Activated naive CD8-positive, alpha-beta T cell treated with anti-CD3 and anti-CD28 coated beads for 36 hours (primary cell): Measurements from ENCODE around the gene PPP4R4. TPM values are rescaled to one million over a fixed set of nuclear protein-coding genes. Genes with fewer than 3 reads are reported as not detected.
"Not testable (repeated sequence)": the region's sequence is repeated elsewhere in the genome, so short reads cannot be mapped to it uniquely, and the experiment has no call there.

Experiments
- DNase-seq: peaks from one replicate; pipeline ENCODE4 v3.0.0; 2021
- H3K27ac Mint-ChIP-seq: one replicate; pipeline ENCODE4 v1.8.0; 2022; ENCODE audit warnings: mild to moderate bottlenecking, moderate library complexity, mixed read lengths
- H3K27me3 Mint-ChIP-seq: one replicate; pipeline ENCODE4 v1.8.0; 2022; ENCODE audit warnings: mild to moderate bottlenecking, mixed read lengths
- H3K36me3 Mint-ChIP-seq: one replicate; pipeline ENCODE4 v1.8.0; 2021; ENCODE audit warnings: mild to moderate bottlenecking, mixed read lengths
- H3K4me1 Mint-ChIP-seq: one replicate; pipeline ENCODE4 v1.8.0; 2021; ENCODE audit warnings: mixed read lengths
- H3K4me3 Mint-ChIP-seq: one replicate; pipeline ENCODE4 v1.8.0; 2022; ENCODE audit warnings: mild to moderate bottlenecking, moderate library complexity, mixed read lengths
- H3K9me3 Mint-ChIP-seq: one replicate; pipeline ENCODE4 v1.8.0; 2022; ENCODE audit warnings: mixed read lengths
- total RNA-seq, 2 experiments: library from RNA; stranded (reverse); gene quantifications; one replicate each; pipeline ENCODE4 v1.2.3, GENCODE V29; 2021

PPP4R4 gene
- total RNA-seq, 2 experiments from 2014 or later = 1.4 to 2.0 TPM

DNA sequence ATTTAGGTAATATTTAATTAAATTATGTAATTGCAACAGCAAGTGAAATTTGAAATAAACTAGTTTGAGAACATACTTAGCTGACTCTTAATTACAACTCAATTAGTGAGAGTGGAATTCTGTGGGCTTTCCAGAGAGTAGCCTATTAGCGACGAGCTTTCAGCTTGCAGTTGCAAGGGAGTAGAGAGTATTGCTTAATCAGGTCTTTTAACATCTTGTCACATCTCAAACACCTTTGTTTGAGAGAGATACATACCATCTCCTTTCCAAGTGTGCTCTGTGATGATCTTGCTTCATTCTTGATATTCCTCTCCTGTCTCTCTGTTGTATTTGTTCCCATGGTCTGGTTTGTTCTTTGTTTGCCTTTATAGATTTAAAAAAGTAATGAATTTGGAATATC, 7.7 kb downstream of the PPP4R4 start:
- Mint-ChIP-seq H3K27ac (no peak overlapping the region), H3K9me3 (no peaks in the 10 kb centered on the region), H3K36me3 (no peaks in the 10 kb centered on the region), H3K27me3 (peaks cover 12% of the 10 kb centered on the region), H3K4me1 (peaks cover 17% of the 10 kb centered on the region), H3K4me3 (no peak overlapping the region)
- DNase-seq = no peak

DNA sequence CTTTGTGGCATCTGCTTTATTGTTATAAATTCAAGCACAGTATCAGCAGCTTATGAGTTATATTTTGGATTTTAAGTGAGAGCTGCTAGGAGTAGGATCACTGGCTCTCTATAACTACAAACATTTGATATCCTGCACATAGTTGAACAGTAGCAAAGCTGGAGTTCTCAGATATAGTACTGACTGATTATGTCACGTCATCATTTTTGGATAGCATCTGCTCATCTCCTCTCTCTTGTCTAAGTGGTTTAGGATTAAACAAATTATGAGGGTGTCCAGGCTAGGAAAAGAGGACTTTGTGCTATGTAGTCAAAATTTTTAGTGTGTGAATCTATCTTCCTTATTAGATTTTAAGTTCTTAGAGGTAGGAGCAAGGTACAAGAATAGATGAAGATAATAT, 18.4 kb downstream of the PPP4R4 start:
- Mint-ChIP-seq H3K27ac (no peak overlapping the region), H3K27me3 (peaks cover 26% of the 10 kb centered on the region), H3K9me3 (peaks cover 7% of the 10 kb centered on the region), H3K36me3 (peaks cover 3% of the 10 kb centered on the region), H3K4me1 (no peaks in the 10 kb centered on the region), H3K4me3 (no peak overlapping the region)
- DNase-seq = no peak

DNA sequence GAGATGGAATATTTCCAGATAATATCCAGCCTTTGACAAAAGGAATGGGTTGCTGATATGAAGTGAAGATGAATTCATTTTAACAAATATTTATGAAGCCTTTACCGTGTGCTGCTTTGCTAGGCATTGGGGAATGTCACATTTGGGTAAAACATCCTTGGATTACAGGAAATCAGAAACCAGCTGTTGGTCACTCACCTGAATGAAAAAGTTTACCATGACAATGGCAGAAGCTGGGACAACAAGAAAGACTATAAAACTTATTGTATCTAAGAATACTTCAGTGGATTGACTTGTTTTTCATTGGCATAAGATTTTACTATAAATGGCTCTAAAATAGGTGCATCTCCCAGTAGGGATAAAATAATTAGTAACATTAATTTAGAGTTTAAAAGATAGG, 19.7 kb downstream of the PPP4R4 start:
- Mint-ChIP-seq H3K27ac (no peak overlapping the region), H3K4me1 (no peaks in the 10 kb centered on the region), H3K27me3 (peaks cover 27% of the 10 kb centered on the region), H3K36me3 (peaks cover 3% of the 10 kb centered on the region), H3K9me3 (peaks cover 7% of the 10 kb centered on the region), H3K4me3 (no peak overlapping the region)
- no peak for DNase-seq

DNA sequence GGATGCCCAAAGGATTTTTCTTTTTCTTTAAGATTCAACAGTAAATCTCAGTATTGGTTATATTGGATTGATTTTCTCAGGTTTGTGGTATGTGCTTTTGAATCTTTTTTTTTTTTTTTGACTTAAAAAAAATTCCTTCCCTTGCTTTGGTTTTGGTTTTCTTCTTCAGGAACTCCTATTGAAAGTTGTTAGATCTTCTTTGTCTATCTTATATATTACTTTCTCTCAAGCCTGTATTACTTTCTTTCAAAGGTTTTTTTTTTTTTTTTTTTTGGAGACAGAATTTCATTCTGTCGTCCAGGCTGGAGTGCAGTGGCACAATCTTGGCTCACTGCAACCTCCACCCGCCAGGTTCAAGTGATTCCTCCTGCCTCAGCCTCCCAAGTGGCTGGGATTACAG, 21.9 kb downstream of the PPP4R4 start:
- peaks cover 10% of the 10 kb centered on the region for H3K36me3 Mint-ChIP-seq
- H3K27me3 Mint-ChIP-seq = peaks cover 38% of the 10 kb centered on the region
- no peak for DNase-seq
- peaks cover 14% of the 10 kb centered on the region for H3K9me3 Mint-ChIP-seq
- H3K4me1 Mint-ChIP-seq = no peaks in the 10 kb centered on the region
- no peak overlapping the region for H3K4me3 Mint-ChIP-seq
- no peak overlapping the region for H3K27ac Mint-ChIP-seq

DNA sequence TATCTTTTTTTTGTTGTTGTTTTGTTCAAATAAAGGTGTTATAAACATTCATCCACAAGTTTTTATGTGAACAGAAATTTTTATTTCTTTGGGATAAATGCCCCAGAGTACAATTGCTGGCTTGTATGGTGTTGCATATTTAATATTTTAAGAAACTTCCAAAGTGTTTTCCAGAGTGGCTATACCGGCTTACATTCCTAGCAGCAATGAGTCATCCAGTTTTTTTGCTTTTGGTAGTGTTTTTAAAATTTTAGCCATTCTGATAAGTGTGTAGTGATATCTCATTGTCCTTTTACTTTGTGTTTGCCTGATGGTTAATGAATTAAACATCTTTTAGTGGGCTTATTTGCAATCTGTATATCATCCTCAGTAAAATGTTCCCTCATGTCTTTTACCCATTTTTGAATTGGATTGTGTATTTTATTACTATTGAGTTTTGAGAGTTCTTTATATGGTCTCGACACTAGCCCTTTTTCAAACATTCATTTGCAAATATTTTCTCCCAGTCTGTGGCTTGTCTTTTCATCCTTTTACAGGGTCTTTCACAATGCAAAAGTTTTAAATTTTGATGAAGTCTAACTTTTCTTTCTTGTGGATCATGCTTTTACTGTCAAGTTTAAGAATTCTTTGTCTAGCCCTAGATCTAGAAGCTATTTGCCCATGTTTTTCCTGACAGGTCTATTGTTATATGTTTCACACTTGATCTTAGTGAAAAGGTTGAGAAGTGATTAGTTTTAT, 29.5 kb downstream of the PPP4R4 start:
- DNase-seq = no peak
- no peak overlapping the region for H3K27ac Mint-ChIP-seq
- H3K4me3 Mint-ChIP-seq = no peak overlapping the region
- H3K36me3 Mint-ChIP-seq = peaks cover 7% of the 10 kb centered on the region
- H3K9me3 Mint-ChIP-seq = peaks cover 8% of the 10 kb centered on the region
- peaks cover 39% of the 10 kb centered on the region for H3K27me3 Mint-ChIP-seq
- H3K4me1 Mint-ChIP-seq = no peaks in the 10 kb centered on the region

DNA sequence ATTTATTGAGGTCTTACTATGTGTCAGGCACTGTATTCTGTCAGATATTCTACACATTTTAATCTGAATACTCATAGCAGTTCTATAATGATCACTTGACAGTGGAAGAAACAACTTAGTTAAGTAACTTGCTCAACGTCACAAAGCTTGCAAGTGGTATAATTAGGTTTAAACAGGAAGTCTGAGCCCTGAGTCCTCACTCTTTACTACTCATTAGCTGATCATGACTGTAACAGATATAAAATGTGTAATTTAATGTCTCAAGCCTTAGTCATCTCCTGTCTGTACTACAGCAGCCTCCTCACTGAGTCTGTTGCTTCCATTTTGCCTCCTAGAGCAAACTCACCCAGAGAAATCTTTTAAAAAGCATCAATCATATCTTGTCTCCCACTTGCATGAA, 38.9 kb downstream of the PPP4R4 start:
- peaks cover 12% of the 10 kb centered on the region for H3K27me3 Mint-ChIP-seq
- H3K9me3 Mint-ChIP-seq = peaks cover 9% of the 10 kb centered on the region

DNA sequence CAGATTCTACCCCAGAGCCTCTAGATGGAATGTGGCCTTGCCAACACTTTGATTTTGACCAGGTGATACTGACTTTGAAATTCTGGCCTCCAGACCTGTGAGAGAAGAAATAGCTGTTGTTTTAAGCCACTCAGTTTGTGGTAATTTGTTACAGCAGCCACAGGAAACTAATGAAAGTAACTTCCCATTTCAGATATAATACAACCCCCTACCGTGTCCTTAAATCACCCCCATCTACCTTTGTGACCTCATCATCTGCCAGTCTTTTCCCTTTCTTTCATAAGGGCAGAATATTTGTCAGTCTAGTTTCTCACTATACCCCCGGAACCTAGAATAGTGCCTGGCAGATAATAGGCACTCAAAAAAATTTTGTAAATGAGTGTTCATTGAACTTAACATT, 39.6 kb downstream of the PPP4R4 start:
- Mint-ChIP-seq H3K4me3 (no peak overlapping the region), H3K4me1 (no peaks in the 10 kb centered on the region), H3K36me3 (peaks cover 4% of the 10 kb centered on the region), H3K27ac (no peak overlapping the region), H3K9me3 (peaks cover 9% of the 10 kb centered on the region), H3K27me3 (peaks cover 12% of the 10 kb centered on the region)
- DNase-seq = no peak

More for the DNA sequence above, 38.9 kb downstream of the PPP4R4 start:
- Mint-ChIP-seq H3K36me3 (peaks cover 4% of the 10 kb centered on the region), H3K4me3 (no peak overlapping the region), H3K4me1 (no peaks in the 10 kb centered on the region), H3K27ac (no peak overlapping the region)
- DNase-seq = no peak

DNA sequence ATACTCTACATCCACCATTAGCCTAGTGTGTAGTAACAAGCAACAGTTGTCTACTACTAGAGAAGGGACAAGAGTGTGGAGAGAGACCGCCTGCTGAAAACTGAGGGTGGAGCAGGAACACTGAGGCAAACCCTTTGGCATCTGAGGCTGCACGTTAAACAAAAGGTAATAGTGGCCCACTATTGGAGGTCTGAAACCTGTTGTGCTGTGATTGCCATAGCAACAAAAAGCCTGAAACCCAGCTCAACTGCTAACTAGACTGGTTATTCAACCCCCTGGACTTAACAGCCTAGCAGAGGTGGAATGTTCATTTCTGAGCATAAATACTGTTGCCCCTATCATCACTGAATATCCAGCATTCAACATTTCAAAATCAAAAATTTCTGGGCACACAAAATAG, 43.0 kb downstream of the PPP4R4 start:
- Mint-ChIP-seq H3K27ac (no peak overlapping the region), H3K27me3 (peaks cover 5% of the 10 kb centered on the region), H3K4me3 (no peak overlapping the region), H3K9me3 (peaks cover 14% of the 10 kb centered on the region), H3K36me3 (peaks cover 4% of the 10 kb centered on the region), H3K4me1 (no peaks in the 10 kb centered on the region)
- no peak for DNase-seq

DNA sequence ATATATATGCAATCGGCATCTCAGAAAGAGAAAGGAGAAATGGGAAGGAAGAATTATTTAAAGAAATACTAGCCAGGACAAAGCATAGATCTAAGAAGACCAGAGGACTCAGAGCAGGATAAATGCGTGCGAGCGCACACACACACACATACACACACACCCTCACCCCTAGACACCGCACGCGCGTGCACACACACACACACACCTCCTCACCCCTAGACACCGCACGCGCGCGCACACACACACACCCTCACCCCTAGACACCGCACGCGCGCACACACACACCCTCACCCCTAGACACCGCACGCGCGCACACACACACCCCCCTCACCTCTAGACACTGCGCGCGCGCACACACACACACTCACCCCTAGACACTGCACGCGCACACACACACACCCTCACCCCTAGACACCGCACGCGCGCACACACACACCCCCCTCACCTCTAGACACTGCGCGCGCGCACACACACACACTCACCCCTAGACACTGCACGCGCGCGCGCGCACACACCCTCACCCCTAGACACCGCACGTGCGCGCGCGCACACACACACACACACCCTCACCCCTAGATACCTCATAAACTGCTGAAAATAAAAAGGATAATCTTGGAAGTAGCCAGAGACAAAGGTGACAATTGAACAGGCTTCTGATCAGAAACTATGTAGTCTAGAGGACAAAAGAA, 44.2 kb downstream of the PPP4R4 start:
- H3K36me3 Mint-ChIP-seq, DNase-seq, H3K4me3 Mint-ChIP-seq, H3K27ac Mint-ChIP-seq, H3K4me1 Mint-ChIP-seq, H3K27me3 Mint-ChIP-seq: not testable (repeated sequence)
- peaks cover 12% of the 10 kb centered on the region for H3K9me3 Mint-ChIP-seq

DNA sequence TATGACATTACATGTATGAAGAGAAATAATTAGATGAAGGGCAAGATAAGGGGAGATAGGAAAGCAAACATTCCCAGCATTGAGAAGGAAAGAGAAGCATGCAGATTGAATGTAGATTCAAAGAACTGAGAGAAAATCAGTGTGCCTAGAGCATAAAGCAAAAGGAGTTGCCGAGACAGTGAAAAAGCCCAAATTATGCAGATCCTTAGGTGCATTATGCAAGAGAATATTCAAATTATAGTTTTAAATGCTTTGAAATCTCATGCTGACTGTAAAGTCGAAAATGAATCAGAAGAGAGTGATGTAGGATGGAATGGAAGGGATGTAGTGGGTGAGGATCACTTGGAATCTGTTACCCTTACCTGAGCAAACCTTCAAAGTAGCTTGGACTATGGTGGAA, 49.9 kb downstream of the PPP4R4 start:
- peaks cover 5% of the 10 kb centered on the region for H3K9me3 Mint-ChIP-seq
- H3K27me3 Mint-ChIP-seq = peaks cover 1% of the 10 kb centered on the region

DNA sequence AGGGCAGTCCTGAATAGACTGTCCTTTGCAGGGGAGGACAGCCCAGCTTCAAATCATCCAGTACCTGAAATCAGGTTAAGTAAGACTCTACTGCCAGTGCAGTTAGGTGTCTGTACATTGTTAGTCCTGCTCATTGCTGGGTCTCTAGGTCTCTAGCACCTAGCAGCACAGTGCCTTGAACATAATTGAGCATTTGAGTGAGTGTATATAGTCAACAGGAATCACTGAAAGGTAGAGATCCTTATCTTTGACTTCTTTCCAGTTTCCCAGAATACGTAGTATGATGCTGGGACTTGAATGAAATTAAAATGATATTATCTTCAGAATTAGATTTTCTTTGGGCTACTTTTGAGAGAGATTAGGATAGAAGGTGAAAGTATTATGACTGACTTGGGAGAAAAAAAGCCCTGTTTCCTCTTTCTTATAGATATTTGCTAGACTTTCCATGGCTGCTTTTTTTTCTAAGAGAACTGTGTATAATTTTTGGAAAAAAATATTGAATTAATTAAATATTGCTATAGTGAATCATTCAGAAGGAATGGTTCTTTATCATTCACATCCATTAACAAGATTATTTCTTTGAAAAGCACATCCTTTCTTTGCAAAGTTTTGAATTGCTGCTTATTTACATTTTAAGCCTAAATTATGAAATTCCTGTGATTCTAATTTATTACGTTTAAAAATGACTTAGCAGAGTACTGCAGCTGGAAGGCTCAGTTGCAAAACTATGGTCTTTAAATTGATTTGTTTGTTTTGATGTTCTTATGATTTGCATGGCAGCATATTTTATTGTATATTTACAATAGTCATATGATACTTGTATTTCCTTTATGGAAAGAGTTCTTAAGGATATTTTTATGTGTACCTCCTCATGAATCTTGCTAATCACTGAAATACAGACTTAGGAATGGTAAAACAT, 51.6 kb downstream of the PPP4R4 start:
- Mint-ChIP-seq H3K4me1 (no peaks in the 10 kb centered on the region), H3K36me3 (no peaks in the 10 kb centered on the region), H3K27me3 (peaks cover 4% of the 10 kb centered on the region), H3K27ac (no peak overlapping the region), H3K4me3 (no peak overlapping the region), H3K9me3 (peaks cover 5% of the 10 kb centered on the region)
- DNase-seq = no peak

More for the DNA sequence above, 49.9 kb downstream of the PPP4R4 start:
- Mint-ChIP-seq H3K27ac (no peak overlapping the region), H3K36me3 (no peaks in the 10 kb centered on the region), H3K4me1 (no peaks in the 10 kb centered on the region), H3K4me3 (no peak overlapping the region)
- no peak for DNase-seq

DNA sequence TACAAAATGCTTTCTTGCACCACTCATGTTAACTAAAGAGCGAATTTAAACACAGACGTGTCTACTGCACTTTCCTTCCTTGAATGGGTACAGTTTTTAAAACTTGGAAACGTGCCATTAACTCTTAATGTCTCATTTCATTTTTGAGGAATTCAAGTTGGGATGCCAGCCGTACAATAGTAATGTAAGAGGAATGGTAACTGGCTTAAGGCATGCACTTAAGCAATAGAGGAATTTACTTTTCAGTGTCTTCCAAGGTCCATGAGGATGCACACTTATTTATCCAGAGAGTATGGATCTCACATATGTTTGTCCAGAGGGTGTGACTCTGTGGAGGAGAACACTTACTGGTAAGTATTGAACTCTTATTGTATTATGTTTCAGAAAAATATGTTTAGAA, 52.9 kb downstream of the PPP4R4 start:
- no peak for DNase-seq
- H3K4me1 Mint-ChIP-seq = no peaks in the 10 kb centered on the region
- no peak overlapping the region for H3K27ac Mint-ChIP-seq
- H3K36me3 Mint-ChIP-seq = no peaks in the 10 kb centered on the region
- no peak overlapping the region for H3K4me3 Mint-ChIP-seq
- H3K27me3 Mint-ChIP-seq = peaks cover 4% of the 10 kb centered on the region
- no peaks in the 10 kb centered on the region for H3K9me3 Mint-ChIP-seq

DNA sequence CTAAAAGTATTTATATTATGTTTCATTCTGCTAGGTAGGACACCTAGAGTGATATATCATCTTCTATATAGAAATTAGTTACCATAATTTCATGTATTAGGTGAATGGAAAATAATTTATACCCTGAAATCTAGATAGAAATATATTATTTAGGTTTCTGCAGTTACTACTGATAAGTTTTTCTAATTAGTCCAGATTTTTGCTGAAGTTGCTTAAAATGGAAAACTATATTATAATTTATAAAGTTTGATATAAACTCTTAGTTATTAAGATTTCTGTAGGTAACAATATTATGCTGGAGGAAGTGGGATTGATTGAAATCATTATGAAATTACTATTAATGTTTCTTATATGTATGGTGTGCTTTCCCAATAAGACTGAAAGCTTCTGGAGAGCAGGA, 62.9 kb downstream of the PPP4R4 start:
- H3K4me3 Mint-ChIP-seq = no peak overlapping the region
- no peaks in the 10 kb centered on the region for H3K4me1 Mint-ChIP-seq
- peaks cover 11% of the 10 kb centered on the region for H3K27me3 Mint-ChIP-seq
- no peak for DNase-seq
- no peaks in the 10 kb centered on the region for H3K9me3 Mint-ChIP-seq
- no peaks in the 10 kb centered on the region for H3K36me3 Mint-ChIP-seq
- H3K27ac Mint-ChIP-seq = no peak overlapping the region

DNA sequence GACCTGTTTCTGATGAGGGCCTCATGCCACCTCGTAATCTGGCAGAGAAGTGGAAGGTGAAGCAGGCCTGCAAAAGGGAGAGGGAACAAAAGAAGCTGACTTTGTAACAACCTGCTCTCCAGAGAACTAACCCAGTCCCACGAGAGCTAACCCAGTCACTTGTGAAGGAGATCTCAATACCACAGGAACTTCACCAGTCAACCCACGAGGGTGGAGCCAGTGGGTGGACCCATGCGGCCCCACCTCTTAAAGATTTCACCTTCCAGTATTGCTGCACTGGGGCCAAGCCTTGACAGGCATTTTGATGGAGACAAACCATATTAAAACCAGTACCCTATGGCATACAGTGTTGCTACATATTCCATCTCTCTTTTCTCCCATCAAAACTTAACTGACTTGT, 63.9 kb downstream of the PPP4R4 start:
- Mint-ChIP-seq H3K27ac (no peak overlapping the region), H3K9me3 (no peaks in the 10 kb centered on the region), H3K27me3 (peaks cover 5% of the 10 kb centered on the region), H3K4me3 (no peak overlapping the region), H3K36me3 (no peaks in the 10 kb centered on the region), H3K4me1 (no peaks in the 10 kb centered on the region)
- no peak for DNase-seq

DNA sequence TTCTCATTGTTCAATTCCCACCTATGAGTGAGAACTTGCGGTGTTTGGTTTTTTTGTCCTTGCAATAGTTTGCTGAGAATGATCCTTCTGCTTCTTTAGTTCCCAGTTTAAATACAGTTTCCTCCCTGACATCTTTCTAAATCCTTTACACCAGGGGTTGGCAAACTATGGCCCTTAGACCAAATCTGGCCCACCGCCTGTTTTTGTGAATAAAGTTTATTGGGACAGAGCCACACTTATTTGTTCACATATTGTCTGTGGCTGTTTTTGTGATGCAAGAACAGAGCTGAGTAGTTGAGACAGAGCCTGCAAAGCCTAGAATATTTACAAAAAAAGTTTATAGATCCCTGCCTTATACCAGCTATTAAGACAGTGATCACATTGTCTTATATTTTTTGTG, 65.3 kb downstream of the PPP4R4 start:
- Mint-ChIP-seq H3K36me3 (no peaks in the 10 kb centered on the region), H3K9me3 (no peaks in the 10 kb centered on the region), H3K4me1 (no peaks in the 10 kb centered on the region), H3K27ac (no peak overlapping the region), H3K4me3 (no peak overlapping the region), H3K27me3 (peaks cover 8% of the 10 kb centered on the region)
- no peak for DNase-seq
